K562 (cell line): Measurements from ENCODE around the gene MYH11. TPM values are rescaled to one million over a fixed set of nuclear protein-coding genes. Genes with fewer than 3 reads are reported as not detected.

Experiments
- CBFA2T2 ChIP-seq: fragments of 450-650 bp; conservative IDR thresholded peaks from 2 replicates; pipeline ENCODE4 v1.6.1; 2017; ENCODE audit warnings: mild to moderate bottlenecking
- CHD1 ChIP-seq: fragments of 200-600 bp; sonication (generic); IDR thresholded peaks from one replicate; pipeline ENCODE4 v1.6.1; 2012; ENCODE audit warnings: mild to moderate bottlenecking, moderate library complexity, low read length, inconsistent platforms
- CXXC5 ChIP-seq: fragments of 250-450 bp; sonication (Bioruptor Pico); IDR thresholded peaks from 2 replicates; pipeline ENCODE4 v1.8.0; 2022; ENCODE audit warnings: inconsistent platforms, mild to moderate bottlenecking, moderate library complexity
- DEAF1 ChIP-seq: fragments of 450-650 bp; formaldehyde crosslinking; IDR thresholded peaks from 2 replicates; pipeline ENCODE4 v1.4.0; 2020; ENCODE audit warnings: mild to moderate bottlenecking, moderate library complexity
- DIDO1 ChIP-seq: fragments of 450-650 bp; IDR thresholded peaks from 2 replicates; pipeline ENCODE4 v1.6.1; 2016; ENCODE audit warnings: low read depth, missing biosample characterization, missing genetic modification characterization
- ETV5 ChIP-seq: sonication (generic); formaldehyde crosslinking; IDR thresholded peaks from 2 replicates; pipeline ENCODE4 v1.4.0; 2020; ENCODE audit warnings: low read depth, mild to moderate bottlenecking, missing genetic modification reagents
- EWSR1 ChIP-seq: fragments of 450-650 bp; IDR thresholded peaks from 2 replicates; pipeline ENCODE4 v1.6.1; 2018; ENCODE audit warnings: borderline replicate concordance, mild to moderate bottlenecking, low read depth, moderate library complexity; ENCODE audit not compliant: partially characterized antibody
- IRF9 ChIP-seq: fragments of 450-650 bp; IDR thresholded peaks from 2 replicates; pipeline ENCODE4 v1.6.1; 2016; ENCODE audit warnings: missing biosample characterization, missing genetic modification characterization
- LCOR ChIP-seq: sonication (generic); formaldehyde crosslinking; IDR thresholded peaks from 2 replicates; pipeline ENCODE4 v1.8.0; 2022; ENCODE audit warnings: mild to moderate bottlenecking, missing genetic modification reagents
- MECOM ChIP-seq: fragments of 250-450 bp; sonication (Bioruptor Pico); IDR thresholded peaks from 2 replicates; pipeline ENCODE4 v1.8.0; 2022; ENCODE audit warnings: inconsistent platforms
- MEF2D ChIP-seq: conservative IDR thresholded peaks from 2 replicates; pipeline ENCODE4 v1.6.1; 2016; ENCODE audit warnings: low read depth, missing genetic modification characterization, missing compliant biosample characterization
- NCOA4 ChIP-seq: fragments of 450-650 bp; IDR thresholded peaks from 2 replicates; pipeline ENCODE4 v1.6.1; 2018; ENCODE audit warnings: mild to moderate bottlenecking; ENCODE audit not compliant: partially characterized antibody
- NCOR1 ChIP-seq: fragments of 450-650 bp; IDR thresholded peaks from 2 replicates; pipeline ENCODE4 v1.6.1; 2016; ENCODE audit warnings: mild to moderate bottlenecking, moderate library complexity
- NFATC3 ChIP-seq: fragments of 450-650 bp; IDR thresholded peaks from 2 replicates; pipeline ENCODE4 v1.6.1; 2017; ENCODE audit warnings: mild to moderate bottlenecking
- NFE2 ChIP-seq: IDR thresholded peaks from 2 replicates; pipeline ENCODE4 v1.6.1; 2014; ENCODE audit warnings: antibody characterized with exemption, low read depth
- POU5F1 ChIP-seq: fragments of 150-350 bp; IDR thresholded peaks from 2 replicates; pipeline ENCODE4 v1.6.1; 2014; ENCODE audit warnings: borderline replicate concordance, low read length, low read depth, mild to moderate bottlenecking; ENCODE audit not compliant: partially characterized antibody
- PTRF ChIP-seq: fragments of 450-650 bp; IDR thresholded peaks from 2 replicates; pipeline ENCODE4 v1.6.1; 2016; ENCODE audit warnings: mild to moderate bottlenecking, missing genetic modification characterization, missing compliant biosample characterization
- TAF9B ChIP-seq: fragments of 450-650 bp; IDR thresholded peaks from 2 replicates; pipeline ENCODE4 v1.6.1; 2018; ENCODE audit warnings: mild to moderate bottlenecking; ENCODE audit not compliant: partially characterized antibody
- TBP ChIP-seq: optimal IDR thresholded peaks from 2 replicates; pipeline ENCODE3; 2011; ENCODE audit warnings: low read depth, low read length, improper control_type of control experiment
- VEZF1 ChIP-seq: fragments of 200-800 bp; sonication (Bioruptor generic); IDR thresholded peaks from 2 replicates; pipeline ENCODE4 v1.6.1; 2017; ENCODE audit warnings: missing genetic modification characterization, missing compliant biosample characterization
- XRCC5 ChIP-seq: fragments of 200-400 bp; formaldehyde crosslinking; IDR thresholded peaks from 2 replicates; pipeline ENCODE4 v1.6.1; 2017; ENCODE audit warnings: low read depth, mild to moderate bottlenecking, low read length
- ZNF197 ChIP-seq: fragments of 200-800 bp; sonication (Bioruptor generic); IDR thresholded peaks from 2 replicates; pipeline ENCODE4 v1.6.1; 2016; ENCODE audit warnings: low read depth, missing genetic modification characterization, missing compliant biosample characterization
- ZNF224 ChIP-seq: sonication (generic); formaldehyde crosslinking; IDR thresholded peaks from 2 replicates; pipeline ENCODE4 v1.8.0; 2022; ENCODE audit warnings: mild to moderate bottlenecking, missing genetic modification reagents
- ZNF316 ChIP-seq: fragments of 450-650 bp; IDR thresholded peaks from 2 replicates; pipeline ENCODE4 v1.6.1; 2016
- ZNF449 ChIP-seq: fragments of 250-450 bp; sonication (Bioruptor Pico); IDR thresholded peaks from 2 replicates; pipeline ENCODE4 v1.8.0; 2022; ENCODE audit warnings: moderate library complexity, mild to moderate bottlenecking, inconsistent platforms
- ZNF696 ChIP-seq: fragments of 250-450 bp; sonication (Bioruptor Pico); conservative IDR thresholded peaks from 2 replicates; pipeline ENCODE4 v1.4.0; 2020; ENCODE audit warnings: mild to moderate bottlenecking, moderate library complexity
- polyA plus RNA-seq, 8 experiments: library from polyadenylated mRNA; depleted of rRNA in 4 of 8; stranded (reverse) in 5 of 8; unstranded in 3 of 8; fragments of >200 nt; fragmentation: Nextera tagmentation in 2 of 8; fragmentation: Illumina TruSeq in 1 of 8; extraction: Ambion mirVana in 2 of 8; extraction: Trizol in 1 of 8; gene quantifications; 2 replicates each; pipeline versions ENCODE4 v1.2.1 to v1.2.3, GENCODE V29; 2011 to 2014; ENCODE audit warnings: inconsistent platforms in 1 of 8, missing spikeins in 1 of 8
- total RNA-seq, 7 experiments: library from RNA; depleted of rRNA in 6 of 7; stranded (reverse); fragments of >200 nt in 6 of 7; fragmentation: Illumina TruSeq in 2 of 7; extraction: Trizol in 2 of 7; gene quantifications; 2 replicates each; pipeline versions ENCODE4 v1.2.1 to v1.2.3, GENCODE V29; 2011 to 2021; ENCODE audit warnings: low replicate concordance in 1 of 7

The MYH11 gene
- total and polyA plus RNA-seq, 9 of the 15 experiments (the other 6 are each of a cell fraction or from before 2014, with no cell fraction given): 0.05 to 0.47 (median 0.08) TPM; not detected in 5

GRCh38 chr16:15885560-15886001, 28.8 kb upstream of the MYH11 start (continued):
- TF ChIP-seq ZNF449 (CRISPR knock-in tag): no peak
- no peak for TF ChIP-seq ZNF224
- TF ChIP-seq CXXC5: peak; percentile 33
- TF ChIP-seq MECOM (CRISPR knock-in tag): peak; percentile 29; the same call in 1 of the 2 replicates
- TF ChIP-seq PTRF (tag): peak; percentile 58; the same call in 1 of the 2 replicates
- peak; percentile 64 for TF ChIP-seq CBFA2T2
- no peak for TF ChIP-seq IRF9
- peak; percentile 98 for TF ChIP-seq NFE2
- TF ChIP-seq VEZF1 (CRISPR knock-in tag): no peak
- no peak for TF ChIP-seq NCOA4
- TF ChIP-seq DEAF1: no peak
- TF ChIP-seq TAF9B: peak; percentile 38
- no peak for TF ChIP-seq ZNF696 (CRISPR knock-in tag)
- no peak for TF ChIP-seq DIDO1 (tag)
- TF ChIP-seq NFATC3: 0 out of 2 replicates have a peak, but pooled peaks have one; percentile 26
- no peak for TF ChIP-seq ETV5 (CRISPR knock-in tag)
- no peak for TF ChIP-seq LCOR
- peak; percentile 66 for TF ChIP-seq MEF2D (tag)
- TF ChIP-seq ZNF316: peak; percentile 98
- TF ChIP-seq TBP: no peak
- TF ChIP-seq XRCC5: no peak
- no peak for TF ChIP-seq EWSR1
- TF ChIP-seq POU5F1: no peak
- TF ChIP-seq CHD1: no peak
- TF ChIP-seq NCOR1: 0 out of 2 replicates have a peak, but pooled peaks have one; percentile 8
- TF ChIP-seq ZNF197 (CRISPR knock-in tag): peak; percentile 17; the same call in 1 of the 2 replicates
